Peyer's patch (tissue), 4 donors: ENCODE measurements around the gene ARFGAP1.

Experiments
- POLR2A ChIP-seq, 2 donors: fragments of 450-650 bp; IDR thresholded peaks; one replicate each; pipeline ENCODE4 v1.5.1; 2017; ENCODE audit warnings: antibody characterized with exemption in 2 of 2, mild to moderate bottlenecking in 2 of 2, moderate library complexity in 2 of 2
- TF ChIP-seq, protein P1 (sequence below), 6 experiments: fragments of 450-650 bp in 4 of 6; fragments of 200-600 bp in 2 of 6; sonication (generic) in 1 of 6; IDR thresholded peaks; one replicate each; pipeline ENCODE4 v1.5.1; 2017 to 2019; ENCODE audit warnings: antibody characterized with exemption in 6 of 6, mild to moderate bottlenecking in 3 of 6, moderate library complexity in 1 of 6

DNA sequence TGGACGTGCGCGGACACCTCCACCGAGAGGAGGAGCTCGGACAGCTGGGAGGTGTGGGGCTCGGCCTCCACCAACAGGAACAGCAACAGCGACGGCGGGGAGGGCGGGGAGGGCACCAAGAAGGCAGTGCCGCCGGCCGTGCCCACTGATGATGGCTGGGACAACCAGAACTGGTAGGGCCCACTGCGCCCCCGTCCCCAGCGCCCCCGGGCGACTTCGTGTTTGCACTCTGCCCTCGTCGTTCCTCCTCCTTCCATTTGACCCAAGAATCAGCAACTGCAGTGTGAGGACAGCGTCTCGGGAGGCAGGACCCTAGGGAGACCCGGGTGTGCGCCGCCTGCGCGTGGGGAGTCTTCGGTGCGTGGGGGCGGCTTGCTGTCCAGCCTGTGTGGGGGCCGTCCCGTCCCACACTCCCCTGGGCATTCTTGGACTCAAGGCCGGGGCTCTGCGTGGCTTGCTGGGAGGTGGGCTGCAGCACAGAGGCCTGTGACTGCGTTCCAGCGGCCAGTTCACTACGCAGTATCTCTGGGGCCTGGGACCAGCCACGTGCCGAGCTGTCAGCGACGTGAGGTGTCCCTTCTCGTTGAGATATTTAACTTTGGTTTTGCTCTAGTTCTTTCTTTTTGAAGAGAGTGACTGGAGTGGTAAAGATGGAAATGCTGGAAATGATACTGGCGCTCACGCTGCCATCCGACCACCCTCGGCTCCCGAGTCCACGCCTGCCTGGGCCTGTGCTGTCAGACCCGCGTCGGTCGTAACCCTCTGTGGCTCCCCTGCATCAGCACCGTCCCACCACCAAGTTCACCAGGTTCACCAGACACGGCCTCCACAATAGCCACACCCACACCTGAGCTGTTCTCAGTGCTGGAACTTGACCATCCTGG lies 15.3 kb downstream of the ARFGAP1 start:
- TF ChIP-seq, protein P1, sequence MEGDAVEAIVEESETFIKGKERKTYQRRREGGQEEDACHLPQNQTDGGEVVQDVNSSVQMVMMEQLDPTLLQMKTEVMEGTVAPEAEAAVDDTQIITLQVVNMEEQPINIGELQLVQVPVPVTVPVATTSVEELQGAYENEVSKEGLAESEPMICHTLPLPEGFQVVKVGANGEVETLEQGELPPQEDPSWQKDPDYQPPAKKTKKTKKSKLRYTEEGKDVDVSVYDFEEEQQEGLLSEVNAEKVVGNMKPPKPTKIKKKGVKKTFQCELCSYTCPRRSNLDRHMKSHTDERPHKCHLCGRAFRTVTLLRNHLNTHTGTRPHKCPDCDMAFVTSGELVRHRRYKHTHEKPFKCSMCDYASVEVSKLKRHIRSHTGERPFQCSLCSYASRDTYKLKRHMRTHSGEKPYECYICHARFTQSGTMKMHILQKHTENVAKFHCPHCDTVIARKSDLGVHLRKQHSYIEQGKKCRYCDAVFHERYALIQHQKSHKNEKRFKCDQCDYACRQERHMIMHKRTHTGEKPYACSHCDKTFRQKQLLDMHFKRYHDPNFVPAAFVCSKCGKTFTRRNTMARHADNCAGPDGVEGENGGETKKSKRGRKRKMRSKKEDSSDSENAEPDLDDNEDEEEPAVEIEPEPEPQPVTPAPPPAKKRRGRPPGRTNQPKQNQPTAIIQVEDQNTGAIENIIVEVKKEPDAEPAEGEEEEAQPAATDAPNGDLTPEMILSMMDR (IDR thresholded peaks at IDR 0.05), result no peak
- TF ChIP-seq POLR2A (IDR thresholded peaks at IDR 0.05), result no peak
